Measurements from ENCODE around the gene ADAMTS17.

Gene ADAMTS17

GRCh38 chr15:99959326-99959725 is 382.4 kb downstream of the ADAMTS17 start:
- Histone ChIP-seq H3K9me3 (ENCODE audit: low read length) (no peaks in the 10 kb centered on the region), H3K9ac (ENCODE audit: low read length) (no peak overlapping the region), H3K4me3 (ENCODE audit: low read depth in 1 of 2, low read length in 2 of 2) (no peak overlapping the region), H3K36me3 (ENCODE audit: insufficient read depth, low read length) (no peaks in the 10 kb centered on the region), H3K27ac (ENCODE audit: low read depth, low read length) (no peak overlapping the region), H3K4me1 (ENCODE audit: insufficient read depth, low read length) (no peaks in the 10 kb centered on the region), H3K27me3 (ENCODE audit: control insufficient read depth in 1 of 2, insufficient read depth in 2 of 2, low read length in 2 of 2) (no peaks in the 10 kb centered on the region)

GRCh38 chr15:99958426-99959097 is 383.2 kb downstream of the ADAMTS17 start:
- no peak overlapping the region for H3K4me3 ChIP-seq (ENCODE audit: low read depth in 1 of 2, low read length in 2 of 2)
- H3K4me1 ChIP-seq (ENCODE audit: insufficient read depth, low read length) = no peaks in the 10 kb centered on the region
- no peaks in the 10 kb centered on the region for H3K36me3 ChIP-seq (ENCODE audit: insufficient read depth, low read length)
- H3K27ac ChIP-seq (ENCODE audit: low read depth, low read length) = no peak overlapping the region
- no peaks in the 10 kb centered on the region for H3K27me3 ChIP-seq (ENCODE audit: control insufficient read depth in 1 of 2, insufficient read depth in 2 of 2, low read length in 2 of 2)
- no peak overlapping the region for H3K9ac ChIP-seq (ENCODE audit: low read length)
- no peaks in the 10 kb centered on the region for H3K9me3 ChIP-seq (ENCODE audit: low read length)

GRCh38 chr15:99957642-99958013 is 384.1 kb downstream of the ADAMTS17 start:
- H3K27ac ChIP-seq (ENCODE audit: low read depth, low read length) = no peak overlapping the region
- no peak overlapping the region for H3K9ac ChIP-seq (ENCODE audit: low read length)
- H3K4me1 ChIP-seq (ENCODE audit: insufficient read depth, low read length) = no peaks in the 10 kb centered on the region
- no peak overlapping the region for H3K4me3 ChIP-seq (ENCODE audit: low read depth in 1 of 2, low read length in 2 of 2)
- no peaks in the 10 kb centered on the region for H3K9me3 ChIP-seq (ENCODE audit: low read length)
- H3K27me3 ChIP-seq (ENCODE audit: control insufficient read depth in 1 of 2, insufficient read depth in 2 of 2, low read length in 2 of 2) = no peaks in the 10 kb centered on the region
- no peaks in the 10 kb centered on the region for H3K36me3 ChIP-seq (ENCODE audit: insufficient read depth, low read length)

GRCh38 chr15:99956820-99957641 is 384.7 kb downstream of the ADAMTS17 start:
- Histone ChIP-seq H3K9ac (ENCODE audit: low read length) (no peak overlapping the region), H3K9me3 (ENCODE audit: low read length) (no peaks in the 10 kb centered on the region), H3K36me3 (ENCODE audit: insufficient read depth, low read length) (no peaks in the 10 kb centered on the region), H3K27ac (ENCODE audit: low read depth, low read length) (no peak overlapping the region), H3K4me3 (ENCODE audit: low read depth in 1 of 2, low read length in 2 of 2) (no peak overlapping the region), H3K4me1 (ENCODE audit: insufficient read depth, low read length) (no peaks in the 10 kb centered on the region), H3K27me3 (ENCODE audit: control insufficient read depth in 1 of 2, insufficient read depth in 2 of 2, low read length in 2 of 2) (no peaks in the 10 kb centered on the region)

GRCh38 chr15:99956022-99956775 is 385.6 kb downstream of the ADAMTS17 start:
- Histone ChIP-seq H3K27me3 (ENCODE audit: control insufficient read depth in 1 of 2, insufficient read depth in 2 of 2, low read length in 2 of 2) (no peaks in the 10 kb centered on the region), H3K4me3 (ENCODE audit: low read depth in 1 of 2, low read length in 2 of 2) (no peak overlapping the region), H3K36me3 (ENCODE audit: insufficient read depth, low read length) (no peaks in the 10 kb centered on the region), H3K4me1 (ENCODE audit: insufficient read depth, low read length) (no peaks in the 10 kb centered on the region), H3K27ac (ENCODE audit: low read depth, low read length) (no peak overlapping the region), H3K9me3 (ENCODE audit: low read length) (no peaks in the 10 kb centered on the region), H3K9ac (ENCODE audit: low read length) (no peak overlapping the region)

- H3K4me3 ChIP-seq (ENCODE audit: low read depth in 1 of 2, low read length in 2 of 2) = no peak overlapping the region
- no peaks in the 10 kb centered on the region for H3K36me3 ChIP-seq (ENCODE audit: insufficient read depth, low read length)
- H3K9ac ChIP-seq (ENCODE audit: low read length) = no peak overlapping the region
- H3K4me1 ChIP-seq (ENCODE audit: insufficient read depth, low read length) = no peaks in the 10 kb centered on the region
- H3K27ac ChIP-seq (ENCODE audit: low read depth, low read length) = no peak overlapping the region
- no peaks in the 10 kb centered on the region for H3K9me3 ChIP-seq (ENCODE audit: low read length)
- no peaks in the 10 kb centered on the region for H3K27me3 ChIP-seq (ENCODE audit: control insufficient read depth in 1 of 2, insufficient read depth in 2 of 2, low read length in 2 of 2)
Observed at GRCh38 chr15:99955532-99955931, 386.2 kb downstream of the ADAMTS17 start.

- H3K27me3 ChIP-seq (ENCODE audit: control insufficient read depth in 1 of 2, insufficient read depth in 2 of 2, low read length in 2 of 2) = no peaks in the 10 kb centered on the region
- no peak overlapping the region for H3K4me3 ChIP-seq (ENCODE audit: low read depth in 1 of 2, low read length in 2 of 2)
- H3K36me3 ChIP-seq (ENCODE audit: insufficient read depth, low read length) = no peaks in the 10 kb centered on the region
- no peak overlapping the region for H3K9ac ChIP-seq (ENCODE audit: low read length)
- H3K4me1 ChIP-seq (ENCODE audit: insufficient read depth, low read length) = no peaks in the 10 kb centered on the region
- no peak overlapping the region for H3K27ac ChIP-seq (ENCODE audit: low read depth, low read length)
- no peaks in the 10 kb centered on the region for H3K9me3 ChIP-seq (ENCODE audit: low read length)
Observed at GRCh38 chr15:99955181-99955525, 386.6 kb downstream of the ADAMTS17 start.

- H3K27ac ChIP-seq (ENCODE audit: low read depth, low read length) = no peak overlapping the region
- no peaks in the 10 kb centered on the region for H3K9me3 ChIP-seq (ENCODE audit: low read length)
- H3K27me3 ChIP-seq (ENCODE audit: control insufficient read depth in 1 of 2, insufficient read depth in 2 of 2, low read length in 2 of 2) = no peaks in the 10 kb centered on the region
- H3K36me3 ChIP-seq (ENCODE audit: insufficient read depth, low read length) = no peaks in the 10 kb centered on the region
- no peak overlapping the region for H3K9ac ChIP-seq (ENCODE audit: low read length)
- no peak overlapping the region for H3K4me3 ChIP-seq (ENCODE audit: low read depth in 1 of 2, low read length in 2 of 2)
- no peaks in the 10 kb centered on the region for H3K4me1 ChIP-seq (ENCODE audit: insufficient read depth, low read length)
Observed at GRCh38 chr15:99954361-99955180, 387.2 kb downstream of the ADAMTS17 start.

GRCh38 chr15:99953886-99954285 is 387.9 kb downstream of the ADAMTS17 start:
- Histone ChIP-seq H3K27ac (ENCODE audit: low read depth, low read length) (no peak overlapping the region), H3K27me3 (ENCODE audit: control insufficient read depth in 1 of 2, insufficient read depth in 2 of 2, low read length in 2 of 2) (no peaks in the 10 kb centered on the region), H3K9ac (ENCODE audit: low read length) (no peak overlapping the region), H3K9me3 (ENCODE audit: low read length) (no peaks in the 10 kb centered on the region), H3K36me3 (ENCODE audit: insufficient read depth, low read length) (no peaks in the 10 kb centered on the region), H3K4me1 (ENCODE audit: insufficient read depth, low read length) (no peaks in the 10 kb centered on the region), H3K4me3 (ENCODE audit: low read depth in 1 of 2, low read length in 2 of 2) (no peak overlapping the region)

- H3K27ac ChIP-seq (ENCODE audit: low read depth, low read length) = no peak overlapping the region
- H3K36me3 ChIP-seq (ENCODE audit: insufficient read depth, low read length) = no peaks in the 10 kb centered on the region
- H3K9ac ChIP-seq (ENCODE audit: low read length) = no peak overlapping the region
- H3K9me3 ChIP-seq (ENCODE audit: low read length) = no peaks in the 10 kb centered on the region
- no peaks in the 10 kb centered on the region for H3K4me1 ChIP-seq (ENCODE audit: insufficient read depth, low read length)
- no peaks in the 10 kb centered on the region for H3K27me3 ChIP-seq (ENCODE audit: control insufficient read depth in 1 of 2, insufficient read depth in 2 of 2, low read length in 2 of 2)
- H3K4me3 ChIP-seq (ENCODE audit: low read depth in 1 of 2, low read length in 2 of 2) = no peak overlapping the region
Observed at GRCh38 chr15:99951511-99951910, 390.3 kb downstream of the ADAMTS17 start.

GRCh38 chr15:99944131-99944530 is 397.6 kb downstream of the ADAMTS17 start:
- Histone ChIP-seq H3K9me3 (ENCODE audit: low read length) (peaks cover 12% of the 10 kb centered on the region), H3K27me3 (ENCODE audit: control insufficient read depth in 1 of 2, insufficient read depth in 2 of 2, low read length in 2 of 2) (no peaks in the 10 kb centered on the region), H3K27ac (ENCODE audit: low read depth, low read length) (no peak overlapping the region), H3K4me3 (ENCODE audit: low read depth in 1 of 2, low read length in 2 of 2) (no peak overlapping the region), H3K36me3 (ENCODE audit: insufficient read depth, low read length) (no peaks in the 10 kb centered on the region), H3K4me1 (ENCODE audit: insufficient read depth, low read length) (no peaks in the 10 kb centered on the region), H3K9ac (ENCODE audit: low read length) (no peak overlapping the region)
